K562 (cell line): ENCODE results near the gene ARHGEF35. TPM values are rescaled to one million over a fixed set of nuclear protein-coding genes. Genes with fewer than 3 reads are reported as not detected.

Experiments
- ATAC-seq: fragments of 200-7000 bp; cut with Tn5 transposase; 3 replicates; pipeline ENCODE4 v1.9.1; 2020; ENCODE audit warnings: moderate library complexity
- BruUV-seq: library from RNA; stranded (reverse); fragments of 400-500 nt; replicated peaks from 2 replicates; lab custom pipeline; 2021; lab: Mats Ljungman, UMichigan
- CTCF ChIA-PET: fragments of 300-600 bp; formaldehyde crosslinking; extraction: SDS; loops from one replicate; lab custom pipeline; 2021; ENCODE audit warnings: low intra/inter-chr PET ratio; lab: Yijun Ruan, JAX
- POLR2A ChIA-PET: fragments of 300-600, 350-650 bp; sonication (Branson Sonifier 250); formaldehyde crosslinking; extraction: SDS; loops from one replicate; lab custom pipeline; 2021; ENCODE audit warnings: antibody characterized with exemption, inconsistent platforms; lab: Yijun Ruan, JAX
- DNase-seq, 4 experiments: peaks; one replicate each; pipeline versions ENCODE4 v3.0.0 to v3.0.0-alpha.2; 2011 to 2018; ENCODE audit warnings: low spot score in 3 of 4, mixed read lengths in 3 of 4; ENCODE audit errors: extremely low read depth in 1 of 4
- FAIRE-seq: peaks from 2 replicates; lab custom pipeline; 2011; peaks lifted over from hg19 to GRCh38; lab: Jason Lieb, UNC
- H2AFZ ChIP-seq: 2 replicates; pipeline ENCODE4 v1.6.0; 2011; ENCODE audit warnings: low read depth, low read length, control low read depth, inconsistent platforms
- H3K27ac ChIP-seq: fragments of 200-600 bp; 3 replicates; pipeline ENCODE4 v1.8.0; 2011; ENCODE audit warnings: low read depth, mild to moderate bottlenecking, control low read depth, inconsistent platforms, low read length, moderate library complexity, mixed read lengths; ENCODE audit errors: extremely low read depth
- H3K27me3 ChIP-seq, 2 experiments: fragments of 300-600 bp in 1 of 2; 2 replicates in 1 of 2; 3 replicates in 1 of 2; pipeline versions ENCODE4 v1.6.0 to v1.8.0; 2011; ENCODE audit warnings: inconsistent platforms in 2 of 2, low read length in 2 of 2, mild to moderate bottlenecking in 1 of 2, mixed read lengths in 1 of 2, moderate library complexity in 1 of 2; ENCODE audit not compliant: control insufficient read depth in 2 of 2, insufficient read depth in 2 of 2
- H3K36me3 ChIP-seq: fragments of 300-600 bp; 3 replicates; pipeline ENCODE4 v1.8.0; 2011; ENCODE audit warnings: mild to moderate bottlenecking, low read length, inconsistent platforms; ENCODE audit not compliant: control insufficient read depth, insufficient read depth
- H3K4me1 ChIP-seq, 2 experiments: fragments of 200-600 bp in 1 of 2; replicated peaks in 1 of 2; 2 replicates in 1 of 2; 3 replicates in 1 of 2; pipeline versions ENCODE4 v1.5.1 to v1.8.0; 2011; ENCODE audit warnings: inconsistent platforms in 2 of 2, low read length in 2 of 2, mild to moderate bottlenecking in 1 of 2, mixed read lengths in 1 of 2, moderate library complexity in 1 of 2; ENCODE audit not compliant: control insufficient read depth in 2 of 2, insufficient read depth in 2 of 2
- H3K4me2 ChIP-seq: 2 replicates; pipeline ENCODE4 v1.6.1; 2011; ENCODE audit warnings: low read length, control low read depth, inconsistent platforms, mixed read lengths; ENCODE audit not compliant: insufficient read depth
- H3K4me3 ChIP-seq: fragments of 200-600 bp; sonication (generic), shearing (Covaris generic); 2 replicates; pipeline ENCODE4 v1.5.1; 2016; ENCODE audit warnings: control low read depth, inconsistent platforms
- H3K79me2 ChIP-seq: fragments of 200-600 bp; 3 replicates; pipeline ENCODE4 v1.8.0; 2011; ENCODE audit warnings: low read length, inconsistent platforms; ENCODE audit not compliant: control insufficient read depth, insufficient read depth
- H3K9ac ChIP-seq, 2 experiments: 2 replicates each; pipeline versions ENCODE4 v1.6.0 to v1.6.1; 2011; ENCODE audit warnings: low read depth in 2 of 2, low read length in 2 of 2, control low read depth in 1 of 2, inconsistent platforms in 1 of 2, mild to moderate bottlenecking in 1 of 2, mixed read lengths in 1 of 2; ENCODE audit not compliant: insufficient read depth in 1 of 2
- H3K9me1 ChIP-seq: one replicate; pipeline ENCODE4 v1.6.0; 2011; ENCODE audit warnings: inconsistent platforms, mild to moderate bottlenecking, low read length, moderate library complexity; ENCODE audit not compliant: control insufficient read depth, insufficient read depth
- H3K9me3 ChIP-seq: replicated peaks from 2 replicates; pipeline ENCODE4 v1.5.1; 2011; ENCODE audit warnings: low read depth, low read length, inconsistent platforms; ENCODE audit not compliant: control insufficient read depth, insufficient read depth
- H4K20me1 ChIP-seq: replicated peaks from 2 replicates; pipeline ENCODE4 v1.6.1; 2011; ENCODE audit warnings: low read length, inconsistent platforms, mixed read lengths; ENCODE audit not compliant: control insufficient read depth, insufficient read depth
- CBX3 ChIP-seq, 2 experiments: IDR thresholded peaks; 1 replicate in 1 of 2; 2 replicates in 1 of 2; pipeline ENCODE4 v1.6.1; 2012; ENCODE audit warnings: inconsistent platforms in 2 of 2, low read length in 2 of 2, borderline replicate concordance in 1 of 2, control low read depth in 1 of 2
- CBX5 ChIP-seq: IDR thresholded peaks from 2 replicates; pipeline ENCODE4 v1.6.1; 2014; ENCODE audit warnings: low read depth, borderline replicate concordance
- ELF4 ChIP-seq: fragments of 450-650 bp; formaldehyde crosslinking; IDR thresholded peaks from 2 replicates; pipeline ENCODE4 v1.4.0; 2022; ENCODE audit warnings: missing genetic modification characterization
- ILK ChIP-seq: fragments of 450-650 bp; IDR thresholded peaks from 2 replicates; pipeline ENCODE4 v1.6.1; 2016; ENCODE audit warnings: missing genetic modification characterization, low read depth, mild to moderate bottlenecking, missing compliant biosample characterization, moderate library complexity, borderline replicate concordance
- NELFE ChIP-seq: IDR thresholded peaks from 2 replicates; pipeline ENCODE4 v1.6.1; 2011; ENCODE audit warnings: mild to moderate bottlenecking; ENCODE audit not compliant: insufficient read depth, insufficient read length
- RBFOX2 ChIP-seq: fragments of 200-400 bp; formaldehyde crosslinking; IDR thresholded peaks from 2 replicates; pipeline ENCODE4 v1.6.1; 2017; ENCODE audit warnings: low read depth, mild to moderate bottlenecking, low read length, moderate library complexity
- TRIM28 ChIP-seq: fragments of 450-650 bp; IDR thresholded peaks from 2 replicates; pipeline ENCODE4 v1.6.1; 2017
- WGBS: fragments of 100-300 bp; shearing (Covaris generic); methylation state at CpG from one replicate; pipeline ENCODE4 v1.1.6; 2016; ENCODE audit warnings: low coverage, mixed read lengths; ENCODE audit not compliant: insufficient coverage; ENCODE audit errors: missing lambda C conversion rate; 5-methylcytosine and 5-hydroxymethylcytosine counted together
- in situ Hi-C: fragments of 300-500 bp; cut with MboI; formaldehyde crosslinking; loops from 4 replicates; pipeline ENCODE4 v1.15.0; 2018; ENCODE audit warnings: inconsistent platforms, mixed read lengths
- intact Hi-C: fragments of 100-400 bp; cut with micrococcal nuclease; formaldehyde crosslinking; loops from 2 replicates; pipeline ENCODE4 v1.14.2; 2022
- polyA plus RNA-seq, 8 experiments: library from polyadenylated mRNA; depleted of rRNA in 4 of 8; stranded (reverse) in 5 of 8; unstranded in 3 of 8; fragments of >200 nt; fragmentation: Nextera tagmentation in 2 of 8; fragmentation: Illumina TruSeq in 1 of 8; extraction: Ambion mirVana in 2 of 8; extraction: Trizol in 1 of 8; gene quantifications; 2 replicates each; pipeline versions ENCODE4 v1.2.1 to v1.2.3, GENCODE V29; 2011 to 2014; ENCODE audit warnings: inconsistent platforms in 1 of 8, missing spikeins in 1 of 8
- total RNA-seq, 7 experiments: library from RNA; depleted of rRNA in 6 of 7; stranded (reverse); fragments of >200 nt in 6 of 7; fragmentation: Illumina TruSeq in 2 of 7; extraction: Trizol in 2 of 7; gene quantifications; 2 replicates each; pipeline versions ENCODE4 v1.2.1 to v1.2.3, GENCODE V29; 2011 to 2021; ENCODE audit warnings: low replicate concordance in 1 of 7

ARHGEF35 gene
- total and polyA plus RNA-seq, 9 of the 15 experiments (the other 6 are each of a cell fraction or from before 2014, with no cell fraction given) = 0.16 to 0.59 (median 0.35) TPM; not detected in 3

- Histone ChIP-seq H3K27ac (no peak overlapping the region), H3K4me3 (no peak overlapping the region), H3K4me1 (no peaks in the 10 kb centered on the region), H3K9ac (no peak overlapping the region), H3K9me3 (peaks cover 1% of the 10 kb centered on the region; the same call in 1 of the 2 replicates), H4K20me1 (no peaks in the 10 kb centered on the region), H3K4me2 (no peak overlapping the region), H2AFZ (no peak overlapping the region)
- POLR2A ChIA-PET = no interaction called here
- ATAC-seq = no peak
- no peak for TF ChIP-seq ILK (tag)
- no peak for TF ChIP-seq NELFE
- no peak for TF ChIP-seq RBFOX2
- peak in 1 of 2 experiments; percentile 78; a peak in 2 of 3 replicates for TF ChIP-seq CBX3 (IDR thresholded peaks at IDR 0.05; ENCODE audit: borderline replicate concordance in 1 of 2, low read length in 2 of 2)
- no peak for TF ChIP-seq ELF4 (CRISPR knock-in tag)
- peak; percentile 68; the same call in 1 of the 2 replicates for TF ChIP-seq CBX5
- TF ChIP-seq TRIM28 = peak; percentile 91
- TF ChIP-seq, all 486 proteins: peak for 3
- DNase-seq = no peak
- no peaks in the 10 kb centered on the region for H3K36me3 ChIP-seq
- H3K79me2 ChIP-seq = no peaks in the 10 kb centered on the region
- in situ Hi-C loops = no loop called here
- H3K9me1 ChIP-seq = no peaks in the 10 kb centered on the region
- 0% methylated on average over 2 of the region's 2 CpGs for WGBS
- intact Hi-C loops = no loop called here
- H3K27me3 ChIP-seq = no peaks in the 10 kb centered on the region
- CTCF ChIA-PET = no interaction called here
- BruUV-seq = no TSS peak
- no peak for FAIRE-seq
Measured at GRCh38 chr7:144148224-144148827, 47.3 kb downstream of the ARHGEF35 start.
